Chondrocyte (in vitro differentiated cells): ENCODE data around the gene CDH24. TPM values are rescaled to one million over a fixed set of nuclear protein-coding genes. Genes with fewer than 3 reads are reported as not detected.

Experiments
- DNase-seq: peaks from one replicate; pipeline ENCODE4 v3.0.0; 2021; ENCODE audit warnings: mixed read lengths, low spot score
- H3K27ac Mint-ChIP-seq: one replicate; pipeline ENCODE4 v1.8.0; 2021; ENCODE audit warnings: mild to moderate bottlenecking, moderate library complexity, mixed read lengths; ENCODE audit not compliant: unreplicated experiment
- H3K27me3 Mint-ChIP-seq: 2 replicates; pipeline ENCODE4 v1.8.0; 2021; ENCODE audit warnings: low read depth, mixed read lengths
- H3K36me3 Mint-ChIP-seq: 2 replicates; pipeline ENCODE4 v1.8.0; 2021; ENCODE audit warnings: low read depth, mixed read lengths
- H3K4me1 Mint-ChIP-seq: 2 replicates; pipeline ENCODE4 v1.8.0; 2021; ENCODE audit warnings: low read depth, mild to moderate bottlenecking, mixed read lengths
- H3K4me3 Mint-ChIP-seq: one replicate; pipeline ENCODE4 v1.8.0; 2021; ENCODE audit warnings: mild to moderate bottlenecking, moderate library complexity, mixed read lengths; ENCODE audit not compliant: unreplicated experiment
- H3K9me3 Mint-ChIP-seq: 2 replicates; pipeline ENCODE4 v1.8.0; 2021; ENCODE audit warnings: low read depth, mixed read lengths
- long read RNA-seq: library from polyadenylated mRNA; stranded (forward); transcript quantifications from one replicate; pipeline ENCODE4 v2.0.0, GENCODE V29; 2021
- total RNA-seq: library from RNA; stranded (reverse); gene quantifications from 3 replicates; pipeline ENCODE4 v1.2.1, GENCODE V29; 2021
- TF ChIP-seq, protein P1 (sequence below): fragments of 200-600 bp; sonication (generic); IDR thresholded peaks from 2 replicates; pipeline ENCODE4 v1.5.0; 2021; ENCODE audit warnings: antibody characterized with exemption, mild to moderate bottlenecking, moderate library complexity

The CDH24 gene
- 9.3 to 10.6 TPM (median 10.2 TPM) in 3 replicates for total RNA-seq
- long read RNA-seq, partial matches to known transcripts: 0 of 1 reads
- long read RNA-seq, other reads (novel, unspliced or antisense): 1 of 1 reads

DNA sequence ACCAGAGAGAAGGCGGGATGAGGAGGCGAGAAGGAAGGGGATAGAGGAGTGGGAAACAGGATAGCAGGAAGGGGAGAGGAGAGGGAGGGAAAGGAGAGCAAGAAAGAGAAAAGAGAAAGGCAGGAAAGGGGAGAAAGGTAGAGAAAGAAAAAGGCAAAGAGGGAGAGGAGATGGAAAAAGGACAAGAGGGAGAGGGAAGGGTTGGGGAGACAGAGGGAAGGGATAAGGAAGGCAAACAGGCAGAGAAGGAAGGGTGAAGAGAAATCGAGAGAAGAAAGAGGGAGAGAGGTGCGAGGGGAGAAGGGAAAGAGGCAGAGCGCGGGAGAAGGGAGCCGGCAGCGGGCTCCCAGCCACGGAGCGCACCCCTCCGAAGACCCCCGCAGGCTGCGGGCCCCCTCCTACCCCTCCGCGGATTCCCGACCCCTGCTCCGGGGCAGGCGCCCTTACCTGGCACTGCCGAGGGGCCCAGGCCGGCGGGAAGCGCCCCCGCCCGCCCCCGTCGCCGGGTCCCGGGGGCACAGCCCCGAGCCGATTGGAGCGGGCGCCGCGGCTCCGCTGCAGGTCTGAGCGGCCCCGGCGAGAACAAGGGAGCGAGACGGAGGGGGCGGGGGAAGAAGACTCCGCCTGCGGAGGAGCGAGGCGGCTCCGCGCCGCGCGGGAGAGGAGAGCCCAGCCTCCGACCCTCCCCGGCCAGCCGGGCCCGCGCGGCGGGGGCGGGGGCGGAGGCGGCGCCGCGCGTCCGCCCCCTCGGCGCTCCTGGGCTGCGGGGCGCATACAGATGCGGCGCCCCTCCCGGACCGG, at the start of gene CDH24:
Gene CDH24, minus strand, starts transcription at position 565 of the 801 bp plus-strand sequence. CDS start 1,787 bp downstream, outside the sequence.
- peaks cover 15% of the 10 kb centered on the region for H3K36me3 Mint-ChIP-seq
- peaks cover 31% of the 10 kb centered on the region for H3K4me1 Mint-ChIP-seq
- H3K27me3 Mint-ChIP-seq: no peaks in the 10 kb centered on the region
- DNase-seq: no peak
- H3K9me3 Mint-ChIP-seq: no peaks in the 10 kb centered on the region
- H3K27ac Mint-ChIP-seq: peak within 1 kb of the TSS; percentile 86
- TF ChIP-seq, protein P1, sequence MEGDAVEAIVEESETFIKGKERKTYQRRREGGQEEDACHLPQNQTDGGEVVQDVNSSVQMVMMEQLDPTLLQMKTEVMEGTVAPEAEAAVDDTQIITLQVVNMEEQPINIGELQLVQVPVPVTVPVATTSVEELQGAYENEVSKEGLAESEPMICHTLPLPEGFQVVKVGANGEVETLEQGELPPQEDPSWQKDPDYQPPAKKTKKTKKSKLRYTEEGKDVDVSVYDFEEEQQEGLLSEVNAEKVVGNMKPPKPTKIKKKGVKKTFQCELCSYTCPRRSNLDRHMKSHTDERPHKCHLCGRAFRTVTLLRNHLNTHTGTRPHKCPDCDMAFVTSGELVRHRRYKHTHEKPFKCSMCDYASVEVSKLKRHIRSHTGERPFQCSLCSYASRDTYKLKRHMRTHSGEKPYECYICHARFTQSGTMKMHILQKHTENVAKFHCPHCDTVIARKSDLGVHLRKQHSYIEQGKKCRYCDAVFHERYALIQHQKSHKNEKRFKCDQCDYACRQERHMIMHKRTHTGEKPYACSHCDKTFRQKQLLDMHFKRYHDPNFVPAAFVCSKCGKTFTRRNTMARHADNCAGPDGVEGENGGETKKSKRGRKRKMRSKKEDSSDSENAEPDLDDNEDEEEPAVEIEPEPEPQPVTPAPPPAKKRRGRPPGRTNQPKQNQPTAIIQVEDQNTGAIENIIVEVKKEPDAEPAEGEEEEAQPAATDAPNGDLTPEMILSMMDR: no peak
- H3K4me3 Mint-ChIP-seq: peak within 1 kb of the TSS; percentile 79

- Mint-ChIP-seq H3K4me3 (no peak overlapping the region), H3K27ac (no peak overlapping the region), H3K4me1 (peaks cover 8% of the 10 kb centered on the region), H3K9me3 (no peaks in the 10 kb centered on the region), H3K27me3 (no peaks in the 10 kb centered on the region), H3K36me3 (no peaks in the 10 kb centered on the region)
- DNase-seq: no peak
- TF ChIP-seq, protein P1: no peak
Observed at GRCh38 chr14:23106747-23107045, 49.4 kb upstream of the CDH24 start.

GRCh38 chr14:23105348-23105824, 48.1 kb upstream of the CDH24 start:
- TF ChIP-seq, protein P1: no peak
- Mint-ChIP-seq H3K36me3 (peaks cover under 1% of the 10 kb centered on the region), H3K27ac (no peak overlapping the region), H3K9me3 (no peaks in the 10 kb centered on the region), H3K27me3 (no peaks in the 10 kb centered on the region), H3K4me3 (no peak overlapping the region), H3K4me1 (peaks cover 8% of the 10 kb centered on the region)
- no peak for DNase-seq

DNA sequence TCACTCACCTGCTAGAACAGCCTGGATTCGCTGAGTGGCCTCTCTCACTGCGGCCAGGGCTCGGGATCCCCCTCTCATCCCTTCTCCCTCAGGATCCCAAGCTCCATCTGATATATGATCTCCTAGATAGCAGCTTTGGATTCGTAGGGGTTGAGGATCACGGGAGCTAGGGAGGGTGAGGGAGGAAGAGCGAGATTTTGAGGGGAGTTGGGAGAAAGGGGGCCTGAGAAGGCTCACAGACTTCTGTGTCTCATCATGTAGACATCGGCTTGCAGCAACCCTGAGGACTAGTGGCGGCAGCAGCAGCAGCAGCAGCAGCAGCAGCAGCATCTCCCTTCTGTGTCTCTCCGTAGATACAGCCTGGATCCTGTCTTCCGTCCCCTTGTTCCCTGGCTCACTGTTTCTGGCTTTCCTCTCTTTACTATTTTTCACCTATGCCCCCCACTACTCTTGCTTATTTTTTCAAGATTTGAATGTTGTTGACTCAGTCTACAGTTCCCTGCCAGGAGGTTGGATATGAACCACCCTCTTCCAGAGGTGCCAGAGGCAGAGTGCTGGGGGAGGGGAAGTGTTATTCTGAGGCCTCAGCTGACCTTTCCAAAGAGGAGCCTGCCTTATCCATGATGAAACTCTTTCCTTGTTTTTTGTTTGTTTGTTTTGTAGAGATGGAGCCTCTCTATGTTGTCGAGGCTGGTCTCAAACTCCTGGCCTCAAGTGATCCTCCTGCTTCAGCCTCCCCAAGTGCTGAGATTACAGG, 47.4 kb upstream of the CDH24 start, which contains the start of gene CIROP:
Gene CIROP, minus strand, starts transcription at position 399 of the 757 bp plus-strand sequence. Its CDS starts 69 bp downstream, at position 330.
- H3K4me1 Mint-ChIP-seq: peaks cover 8% of the 10 kb centered on the region
- no peak within 1 kb of the TSS for H3K4me3 Mint-ChIP-seq
- H3K27ac Mint-ChIP-seq: no peak within 1 kb of the TSS

More for the DNA sequence above, 47.4 kb upstream of the CDH24 start, which contains the start of gene CIROP:
- Mint-ChIP-seq H3K9me3 (no peaks in the 10 kb centered on the region), H3K36me3 (peaks cover 1% of the 10 kb centered on the region), H3K27me3 (no peaks in the 10 kb centered on the region)
- TF ChIP-seq, protein P1: no peak
- DNase-seq: no peak
